ENCODE results near the gene CCDC194. TPM values are rescaled to one million over a fixed set of nuclear protein-coding genes. Genes with fewer than 3 reads are reported as not detected.

Gene CCDC194
- total and polyA plus RNA-seq, 8 donors, result not detected

- no peak overlapping the region for H3K4me3 ChIP-seq
- intact Hi-C loops (cut with DNase I; ENCODE audit: low total_unique reads), result no loop called here
- peak overlapping the region in 3 of 5 donors; percentile 24 to 77 (median 60) for H3K27ac ChIP-seq
- no peak for DNase-seq
- no peaks in the 10 kb centered on the region for H3K9me3 ChIP-seq
- peaks cover 0 to 17% (median 0%) of the 10 kb centered on the region in 3 donors for H3K27me3 ChIP-seq
- peaks cover 0 to 44% (median 19%) of the 10 kb centered on the region in 4 donors for H3K4me1 ChIP-seq
- 88 to 94% (median 92%) methylated on average over 8 of the region's 8 CpGs for WGBS, 5 donors
- TF ChIP-seq EP300 (IDR thresholded peaks at IDR 0.05), result no peak
- TF ChIP-seq POLR2AphosphoS5 (IDR thresholded peaks at IDR 0.05), result no peak
- no peak for TF ChIP-seq CTCF (IDR thresholded peaks at IDR 0.05)
- TF ChIP-seq POLR2A (IDR thresholded peaks at IDR 0.05), result no peak
- H3K36me3 ChIP-seq, result peaks cover 0 to 34% (median 13%) of the 10 kb centered on the region in 4 donors
Observed at GRCh38 chr19:17414097-17414496, 20.1 kb upstream of the CCDC194 start.

DNA sequence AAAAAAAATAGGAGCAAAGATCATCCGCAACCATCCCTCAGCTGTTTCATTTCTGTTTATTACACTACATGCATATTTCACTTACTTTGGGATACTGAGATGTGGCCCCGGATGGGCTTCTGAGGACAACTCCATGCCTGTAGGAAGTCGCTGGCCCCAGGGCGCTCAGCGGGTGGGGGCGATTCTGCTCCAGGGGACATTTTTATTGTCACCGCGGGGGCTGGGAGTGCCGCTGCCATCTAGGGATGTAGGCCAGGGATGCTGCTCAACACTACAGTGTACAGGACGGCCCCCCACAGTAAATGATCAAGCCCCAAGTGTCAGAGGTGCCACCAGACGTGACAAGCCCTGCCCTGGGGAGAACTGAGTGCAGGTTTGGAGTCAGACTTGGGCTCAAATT is 17.8 kb upstream of the CCDC194 start:
- peaks cover 0 to 10% (median 0%) of the 10 kb centered on the region in 3 donors for H3K27me3 ChIP-seq
- intact Hi-C loops (cut with DNase I; ENCODE audit: low total_unique reads), result no loop called here
- peaks cover 0 to 34% (median 13%) of the 10 kb centered on the region in 4 donors for H3K36me3 ChIP-seq
- no peak for TF ChIP-seq POLR2A (IDR thresholded peaks at IDR 0.05)
- no peak for TF ChIP-seq POLR2AphosphoS5 (IDR thresholded peaks at IDR 0.05)
- no peak for TF ChIP-seq EP300 (IDR thresholded peaks at IDR 0.05)
- H3K4me3 ChIP-seq, result no peak overlapping the region
- DNase-seq, result no peak
- no peaks in the 10 kb centered on the region for H3K9me3 ChIP-seq
- peak overlapping the region in 3 of 5 donors; percentile 60 to 77 (median 63) for H3K27ac ChIP-seq
- peaks cover 2 to 49% (median 24%) of the 10 kb centered on the region in 4 donors for H3K4me1 ChIP-seq
- WGBS, 5 donors, result 68 to 91% (median 83%) methylated on average over 11 of the region's 11 CpGs

GRCh38 chr19:17409990-17410389 is 16.0 kb upstream of the CCDC194 start:
- no peak overlapping the region for H3K27ac ChIP-seq
- intact Hi-C loops (cut with DNase I; ENCODE audit: low total_unique reads), result no loop called here
- TF ChIP-seq POLR2A (IDR thresholded peaks at IDR 0.05), result no peak
- no peak for TF ChIP-seq POLR2AphosphoS5 (IDR thresholded peaks at IDR 0.05)
- no peak for TF ChIP-seq CTCF (IDR thresholded peaks at IDR 0.05)
- no peak for TF ChIP-seq EP300 (IDR thresholded peaks at IDR 0.05)
- peaks cover 12 to 48% (median 39%) of the 10 kb centered on the region in 4 donors for H3K4me1 ChIP-seq
- 72 to 97% (median 87%) methylated on average over 9 of the region's 9 CpGs for WGBS, 5 donors
- no peaks in the 10 kb centered on the region for H3K9me3 ChIP-seq
- H3K36me3 ChIP-seq, result peaks cover 0 to 31% (median 10%) of the 10 kb centered on the region in 4 donors
- no peak for DNase-seq
- H3K27me3 ChIP-seq, result peaks cover 0 to 10% (median 0%) of the 10 kb centered on the region in 3 donors
- H3K4me3 ChIP-seq, result no peak overlapping the region

- WGBS, 5 donors, result 32 to 37% (median 35%) methylated on average over 2 of the region's 2 CpGs
Observed at GRCh38 chr19:17406887-17407196, 12.8 kb upstream of the CCDC194 start.

GRCh38 chr19:17406046-17406886 is 12.3 kb upstream of the CCDC194 start:
- intact Hi-C loops (cut with DNase I; ENCODE audit: low total_unique reads), result no loop called here
- H3K4me3 ChIP-seq, result peak overlapping the region; percentile 37 to 61 (median 48)
- peaks cover 0 to 8% (median 0%) of the 10 kb centered on the region in 3 donors for H3K27me3 ChIP-seq
- no peak for TF ChIP-seq POLR2AphosphoS5 (IDR thresholded peaks at IDR 0.05)
- TF ChIP-seq EP300 (IDR thresholded peaks at IDR 0.05), result no peak
- no peak for TF ChIP-seq CTCF (IDR thresholded peaks at IDR 0.05)
- TF ChIP-seq POLR2A (IDR thresholded peaks at IDR 0.05), result no peak
- H3K4me1 ChIP-seq, result peaks cover 20 to 49% (median 41%) of the 10 kb centered on the region in 4 donors
- no peak for DNase-seq
- H3K36me3 ChIP-seq, result peaks cover 0 to 17% (median 10%) of the 10 kb centered on the region in 4 donors
- H3K27ac ChIP-seq, result peak overlapping the region; percentile 77 to 91 (median 86)
- H3K9me3 ChIP-seq, result no peaks in the 10 kb centered on the region
- 67 to 78% (median 70%) methylated on average over 8 to 10 of the region's 10 CpGs for whole genome bisulfite sequencing, 5 donors

More at GRCh38 chr19:17406887-17407196, 12.8 kb upstream of the CCDC194 start:
- peaks cover 0 to 8% (median 0%) of the 10 kb centered on the region in 3 donors for H3K27me3 ChIP-seq
- H3K36me3 ChIP-seq, result peaks cover 0 to 14% (median 11%) of the 10 kb centered on the region in 4 donors
- H3K27ac ChIP-seq, result peak overlapping the region; percentile 77 to 91 (median 86)
- H3K9me3 ChIP-seq, result no peaks in the 10 kb centered on the region
- peaks cover 20 to 49% (median 42%) of the 10 kb centered on the region in 4 donors for H3K4me1 ChIP-seq
- intact Hi-C loops (cut with DNase I; ENCODE audit: low total_unique reads), result no loop called here
- no peak for TF ChIP-seq POLR2AphosphoS5 (IDR thresholded peaks at IDR 0.05)
- TF ChIP-seq EP300 (IDR thresholded peaks at IDR 0.05), result no peak
- H3K4me3 ChIP-seq, result peak overlapping the region; percentile 37 to 61 (median 48)
- DNase-seq, result no peak

All from stomach (tissue), 9 donors.